Common myeloid progenitor, CD34-positive (primary cell): ENCODE results near the gene LMO4.

Experiments
- CTCF ChIA-PET: fragments of 350-600 bp; sonication (Branson Sonifier 250); formaldehyde crosslinking; loops from one replicate; lab custom pipeline; 2021; ENCODE audit warnings: antibody characterized with exemption; lab: Charles Lee
- POLR2A ChIA-PET: fragments of 350-600 bp; sonication (Branson Sonifier 250); formaldehyde crosslinking; loops from one replicate; lab custom pipeline; 2021; ENCODE audit warnings: antibody characterized with exemption; lab: Charles Lee
- DNase-seq, 3 donors: peaks; one replicate each; pipeline versions ENCODE4 v3.0.0 to v3.0.0-alpha.2; 2013
- H3K27ac ChIP-seq, 2 experiments: 1 replicate in 1 of 2; 2 replicates in 1 of 2; pipeline ENCODE4 v1.7.0; 2013; ENCODE audit warnings: inconsistent platforms in 2 of 2, low read length in 2 of 2, mild to moderate bottlenecking in 2 of 2, low read depth in 1 of 2, moderate library complexity in 1 of 2; ENCODE audit not compliant: severe bottlenecking in 2 of 2, insufficient read depth in 1 of 2, poor library complexity in 1 of 2
- H3K27me3 ChIP-seq, 5 experiments: replicated peaks in 2 of 5; 1 replicate in 3 of 5; 2 replicates in 2 of 5; pipeline versions ENCODE4 v1.6.1 to v1.7.0; 2013; ENCODE audit warnings: low read length in 4 of 5, mild to moderate bottlenecking in 2 of 5, moderate library complexity in 2 of 5, inconsistent platforms in 1 of 5; ENCODE audit not compliant: insufficient read depth in 5 of 5, control insufficient read depth in 4 of 5
- H3K36me3 ChIP-seq, 4 experiments: 1 replicate in 2 of 4; 2 replicates in 2 of 4; pipeline versions ENCODE4 v1.6.1 to v1.7.0; 2013; ENCODE audit warnings: low read length in 3 of 4, control low read depth in 1 of 4, mild to moderate bottlenecking in 1 of 4; ENCODE audit not compliant: control insufficient read depth in 4 of 4, insufficient read depth in 4 of 4
- H3K4me1 ChIP-seq, 4 experiments: 1 replicate in 3 of 4; 2 replicates in 1 of 4; pipeline versions ENCODE4 v1.6.1 to v1.7.1; 2013; ENCODE audit warnings: low read length in 3 of 4, mild to moderate bottlenecking in 3 of 4, control low read depth in 1 of 4, inconsistent platforms in 1 of 4, moderate library complexity in 1 of 4; ENCODE audit not compliant: control insufficient read depth in 4 of 4, insufficient read depth in 4 of 4; ENCODE audit errors: control extremely low read depth in 1 of 4
- H3K4me3 ChIP-seq, 7 experiments: 1 replicate in 4 of 7; 2 replicates in 3 of 7; pipeline versions ENCODE4 v1.5.1 to v1.7.0; 2013; ENCODE audit warnings: mild to moderate bottlenecking in 7 of 7, low read length in 6 of 7, moderate library complexity in 6 of 7, inconsistent platforms in 2 of 7, low read depth in 2 of 7, control low read depth in 1 of 7; ENCODE audit not compliant: insufficient read depth in 4 of 7, control insufficient read depth in 1 of 7; ENCODE audit errors: extremely low read depth in 1 of 7
- H3K9me3 ChIP-seq, 5 experiments: 1 replicate in 4 of 5; 2 replicates in 1 of 5; pipeline versions ENCODE4 v1.6.1 to v1.7.1; 2013; ENCODE audit warnings: low read length in 4 of 5, mild to moderate bottlenecking in 2 of 5, inconsistent platforms in 1 of 5, low read depth in 1 of 5, moderate library complexity in 1 of 5; ENCODE audit not compliant: control insufficient read depth in 4 of 5, insufficient read depth in 2 of 5; ENCODE audit errors: control extremely low read depth in 1 of 5
- WGBS: methylation state at CpG from one replicate; pipeline ENCODE4 v1.1.5; 2013; ENCODE audit not compliant: insufficient coverage; 5-methylcytosine and 5-hydroxymethylcytosine counted together

LMO4 gene

GRCh38 chr1:87307306-87307705, 21.4 kb upstream of the LMO4 start:
- Histone ChIP-seq H3K27me3 (no peaks in the 10 kb centered on the region), H3K27ac (no peak overlapping the region)
- WGBS = 93% methylated on average over 5 of the region's 8 CpGs

GRCh38 chr1:87307931-87308330, 20.7 kb upstream of the LMO4 start:
- H3K27me3 ChIP-seq = no peaks in the 10 kb centered on the region
- WGBS = no CpG with 5 or more reads among the region's 4 CpGs
- ChIA-PET POLR2A (no interaction called here), CTCF (interaction anchor here (1.5 kb wide), 2 partner anchors 8 to 18 kb away, joined by 3 to 4 read pairs; no protein-coding TSS in a partner anchor)
- no peaks in the 10 kb centered on the region for H3K9me3 ChIP-seq
- no peak overlapping the region for H3K27ac ChIP-seq
- peaks cover 0 to 5% (median 2%) of the 10 kb centered on the region in 4 experiments for H3K4me1 ChIP-seq
- no peak for DNase-seq
- H3K4me3 ChIP-seq = no peak overlapping the region
- H3K36me3 ChIP-seq = no peaks in the 10 kb centered on the region

More at GRCh38 chr1:87307306-87307705, 21.4 kb upstream of the LMO4 start:
- Histone ChIP-seq H3K4me3 (no peak overlapping the region), H3K9me3 (no peaks in the 10 kb centered on the region), H3K36me3 (no peaks in the 10 kb centered on the region), H3K4me1 (peaks cover 0 to 5% (median 2%) of the 10 kb centered on the region in 4 experiments)
- DNase-seq = no peak
- ChIA-PET CTCF (interaction anchor here (1.5 kb wide), 2 partner anchors 9 to 19 kb away, joined by 3 to 4 read pairs; no protein-coding TSS in a partner anchor), POLR2A (no interaction called here)

- CTCF ChIA-PET = no interaction called here
- H3K9me3 ChIP-seq = no peaks in the 10 kb centered on the region
- H3K4me3 ChIP-seq = no peak overlapping the region
- H3K36me3 ChIP-seq = no peaks in the 10 kb centered on the region
- H3K4me1 ChIP-seq = no peaks in the 10 kb centered on the region
- WGBS = no CpG with 5 or more reads among the region's 6 CpGs
- POLR2A ChIA-PET = no interaction called here
- no peak overlapping the region for H3K27ac ChIP-seq
- DNase-seq = no peak
- no peaks in the 10 kb centered on the region for H3K27me3 ChIP-seq
These were observed 14.6 kb upstream of the LMO4 start for GRCh38 chr1:87314091-87314490.

GRCh38 chr1:87318056-87318650, 10.5 kb upstream of the LMO4 start:
- H3K9me3 ChIP-seq = no peaks in the 10 kb centered on the region
- H3K27ac ChIP-seq = no peak overlapping the region
- H3K36me3 ChIP-seq = no peaks in the 10 kb centered on the region
- CTCF ChIA-PET = interaction anchor here (0.7 to 1.3 kb wide), 2 partner anchors 19 to 344 kb away, joined by 3 to 4 read pairs; no protein-coding TSS in a partner anchor
- POLR2A ChIA-PET = no interaction called here
- 80% methylated on average over 5 of the region's 5 CpGs for WGBS
- no peaks in the 10 kb centered on the region for H3K27me3 ChIP-seq
- H3K4me3 ChIP-seq = no peak overlapping the region
- H3K4me1 ChIP-seq = no peaks in the 10 kb centered on the region
- DNase-seq = peak in 1 of 3 donors; percentile 12

GRCh38 chr1:87318806-87319205, 9.9 kb upstream of the LMO4 start:
- Histone ChIP-seq H3K4me3 (no peak overlapping the region), H3K27ac (no peak overlapping the region), H3K36me3 (no peaks in the 10 kb centered on the region), H3K9me3 (no peaks in the 10 kb centered on the region), H3K4me1 (no peaks in the 10 kb centered on the region), H3K27me3 (no peaks in the 10 kb centered on the region)
- ChIA-PET CTCF (no interaction called here), POLR2A (no interaction called here)
- no CpG with 5 or more reads among the region's 1 CpG for WGBS
- DNase-seq = no peak

- H3K4me1 ChIP-seq = peaks cover 8 to 24% (median 20%) of the 10 kb centered on the region in 4 experiments
- no peaks in the 10 kb centered on the region for H3K27me3 ChIP-seq
- H3K4me3 ChIP-seq = no peak overlapping the region
- no peaks in the 10 kb centered on the region for H3K36me3 ChIP-seq
- peak; percentile 61 to 72 (median 68) for DNase-seq
- ChIA-PET POLR2A (no interaction called here), CTCF (interaction anchor here (0.8 to 2.9 kb wide), 8 partner anchors 9 to 628 kb away, joined by 3 to 19 read pairs (median 4); no protein-coding TSS in a partner anchor)
- no peaks in the 10 kb centered on the region for H3K9me3 ChIP-seq
- 44% methylated on average over 3 of the region's 10 CpGs for WGBS
- no peak overlapping the region for H3K27ac ChIP-seq
These were observed 2.5 kb upstream of the LMO4 start for GRCh38 chr1:87325982-87326738.
